NCI-H1417 (cell line): ENCODE measurements around the gene FBXL4.

Experiments used
- DNase-seq, 3 experiments: peaks; one replicate each; lab custom pipeline; 2025; lab: John Stamatoyannopoulos, UW

Gene FBXL4

DNA sequence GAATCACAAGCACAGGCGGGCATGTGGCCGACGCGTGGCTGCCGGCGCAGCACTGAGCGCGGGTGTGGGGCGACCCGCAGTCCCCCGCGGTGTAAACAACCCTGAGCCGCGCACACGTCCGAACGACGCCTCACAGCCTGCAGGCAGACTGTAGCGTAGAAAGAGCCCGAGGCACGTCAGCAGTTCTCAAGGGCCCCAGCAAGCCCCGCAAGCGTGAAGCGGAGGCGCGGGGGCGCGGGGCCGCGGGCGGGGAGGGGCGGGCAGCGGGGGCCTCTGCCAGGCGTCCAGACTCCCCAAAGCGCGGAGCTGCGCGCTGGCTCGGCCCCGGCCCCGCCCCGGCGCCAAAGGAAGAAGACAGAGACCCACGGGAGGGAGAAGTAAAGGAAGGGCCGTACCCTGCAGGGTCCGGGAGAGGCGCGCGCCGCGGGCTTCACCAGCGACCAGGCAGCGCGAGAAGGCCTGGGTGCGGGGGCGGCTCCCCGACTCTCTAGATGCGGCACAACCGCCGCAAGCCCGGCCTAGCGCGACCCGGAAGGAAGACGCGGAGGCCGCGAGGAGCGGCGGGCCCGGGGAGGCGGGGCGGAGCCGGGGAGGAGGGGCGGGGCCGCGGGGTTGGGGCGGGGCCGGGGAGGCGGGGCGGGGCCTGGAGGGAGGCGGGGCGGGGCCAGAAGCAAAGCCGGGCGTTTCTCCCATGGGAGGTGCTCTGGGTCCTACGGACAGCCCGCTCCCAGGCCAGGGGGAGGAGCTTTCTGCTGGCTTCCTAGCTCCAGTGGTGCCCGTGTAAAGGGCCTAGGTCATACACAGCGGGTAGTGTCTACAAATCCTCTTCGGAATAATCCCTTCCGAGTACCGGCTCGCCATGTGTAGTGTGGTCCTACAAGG, at the start of gene FBXL4:
TSS of gene FBXL4 (minus strand) at position 536 of the 882 bp plus-strand sequence. CDS start 20,958 bp downstream, outside the sequence.
- DNase-seq = peak; percentile 78 to 93 (median 91)

DNA sequence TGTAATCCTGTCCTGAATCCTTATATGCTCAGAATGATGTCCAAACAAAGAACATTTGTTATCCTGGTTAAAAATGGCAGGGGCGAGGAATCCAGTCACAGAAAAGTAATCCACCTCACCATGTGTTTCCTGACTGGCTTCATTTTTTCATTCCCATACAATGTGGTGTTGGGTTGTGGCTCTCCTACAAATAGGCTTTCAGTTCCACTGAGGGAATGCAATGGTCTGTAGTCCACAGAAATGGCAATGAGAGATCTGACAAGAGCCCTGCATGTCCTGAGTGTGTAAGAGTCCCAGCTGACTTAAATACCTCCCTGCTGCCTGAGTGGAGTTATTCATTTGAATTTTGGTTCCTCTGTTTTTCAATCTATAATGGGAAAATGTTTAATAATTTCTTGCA, 47.4 kb upstream of the FBXL4 start:
- no peak for DNase-seq

DNA sequence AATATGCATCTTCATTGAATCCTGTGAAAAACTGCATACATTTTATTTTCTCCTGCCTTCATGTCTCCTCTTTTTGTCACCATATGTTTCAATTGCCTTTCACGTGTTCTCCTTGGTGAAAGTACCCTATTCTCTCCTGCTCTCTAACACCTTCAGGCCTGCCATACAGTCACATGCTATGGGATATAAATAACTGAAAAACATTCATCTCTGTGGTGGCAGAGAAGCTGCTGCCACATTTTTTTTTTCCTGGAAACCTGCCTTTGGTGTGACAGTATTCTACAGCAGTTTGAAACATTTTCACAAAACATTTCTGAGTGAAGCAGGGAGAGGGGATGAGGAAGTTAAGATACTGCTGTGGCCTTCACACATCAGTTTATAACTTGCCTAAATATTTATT, 44.8 kb upstream of the FBXL4 start:
- no peak for DNase-seq

DNA sequence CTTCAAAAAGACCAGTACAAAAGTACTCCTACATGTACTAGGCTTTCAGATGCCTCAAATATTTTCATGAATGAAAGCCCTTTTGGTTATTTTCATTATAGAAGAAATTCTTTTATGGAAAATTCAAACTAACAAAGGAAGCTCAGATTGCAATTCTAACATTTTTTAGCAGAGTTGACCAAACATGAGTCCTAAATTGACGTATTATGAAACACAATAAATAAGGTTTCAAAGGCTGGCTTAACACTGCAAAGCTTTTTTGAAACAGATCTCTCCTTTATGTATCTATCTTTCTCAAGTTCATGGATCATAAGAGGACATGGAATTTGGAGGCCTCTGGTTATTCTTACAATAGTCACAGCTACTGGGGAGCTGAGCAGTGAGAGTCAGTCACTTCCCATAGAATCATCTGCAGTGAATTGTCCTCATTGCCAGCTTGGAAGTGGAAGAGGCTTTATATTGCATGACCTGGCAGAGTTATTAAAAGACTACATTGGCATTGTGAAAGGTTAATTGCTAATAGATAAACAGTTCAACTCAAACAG, 38.4 kb upstream of the FBXL4 start:
- no peak for DNase-seq

DNA sequence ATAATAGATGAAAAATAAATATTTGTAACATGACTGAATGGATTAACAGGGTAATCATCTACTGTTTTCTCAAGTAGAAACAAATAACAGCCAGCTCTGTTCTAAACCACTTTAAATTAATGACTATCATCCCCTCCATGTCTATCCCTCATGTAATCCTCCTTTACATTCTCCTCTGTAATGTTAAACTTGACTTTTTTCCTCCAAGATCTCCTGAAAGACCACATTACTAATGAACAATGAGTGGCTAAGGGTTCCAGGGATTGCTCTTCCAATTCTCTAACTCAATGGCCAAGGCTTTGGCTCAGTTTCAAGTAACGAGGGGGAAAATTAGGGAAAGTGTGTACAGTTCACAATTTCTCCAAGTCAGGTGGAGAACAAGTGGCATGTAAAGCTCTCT, 37.6 kb upstream of the FBXL4 start:
- no peak for DNase-seq

DNA sequence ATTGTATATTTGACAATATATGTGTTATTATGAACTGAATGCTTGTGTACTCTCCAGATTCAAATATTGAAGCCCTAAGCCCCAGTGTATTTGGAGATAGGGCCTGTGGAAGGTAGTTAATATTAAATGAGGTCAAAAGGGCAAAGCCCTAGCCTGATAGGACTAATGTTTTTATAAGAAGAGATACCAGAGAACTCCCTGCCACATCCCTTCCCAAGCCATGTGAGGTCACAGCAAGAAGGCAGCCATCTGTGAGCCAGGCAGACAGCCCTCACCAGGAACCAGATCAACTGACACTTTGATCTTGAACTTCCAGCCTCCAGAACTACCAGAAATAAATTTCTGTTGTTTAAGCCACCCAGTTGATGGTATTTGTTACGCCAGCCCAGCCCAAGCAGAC, 36.4 kb upstream of the FBXL4 start:
- no peak for DNase-seq

DNA sequence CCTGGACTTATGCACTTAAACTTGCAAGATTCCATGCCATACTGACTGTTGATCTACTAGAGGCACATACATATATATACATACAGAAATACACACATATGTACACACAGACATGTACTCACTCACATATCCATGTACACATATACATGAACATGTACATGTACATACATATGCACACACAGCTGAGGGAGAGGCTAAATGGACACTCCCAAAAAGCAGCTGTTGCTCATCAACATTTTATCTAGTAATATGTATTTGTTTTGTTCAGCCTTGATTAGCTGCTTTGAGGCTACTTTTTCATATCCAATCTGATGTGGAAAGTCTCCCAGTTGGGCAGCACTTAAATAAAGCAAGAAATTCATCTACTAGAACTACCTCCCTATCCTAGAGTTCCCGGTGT, 33.7 kb upstream of the FBXL4 start:
- DNase-seq = no peak

DNA sequence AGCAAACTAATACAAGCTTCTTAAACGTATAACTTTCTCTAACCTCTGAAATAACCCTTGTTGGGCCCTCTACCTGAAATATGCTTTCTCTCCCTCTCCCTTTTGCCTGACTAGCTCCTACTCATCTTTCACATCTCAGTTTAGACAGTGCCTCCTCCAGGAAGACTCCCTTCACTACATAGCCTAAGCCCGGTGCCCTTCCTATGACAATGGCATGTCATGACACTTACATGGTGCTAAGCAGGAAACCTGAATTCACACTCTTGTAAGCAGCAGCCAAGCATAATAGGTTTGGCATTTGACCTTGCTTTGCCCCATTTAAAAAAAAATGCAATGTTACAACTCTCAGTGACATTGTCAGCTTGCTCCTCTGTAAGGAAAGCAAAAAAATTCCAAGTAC, 33.1 kb upstream of the FBXL4 start:
- no peak for DNase-seq

DNA sequence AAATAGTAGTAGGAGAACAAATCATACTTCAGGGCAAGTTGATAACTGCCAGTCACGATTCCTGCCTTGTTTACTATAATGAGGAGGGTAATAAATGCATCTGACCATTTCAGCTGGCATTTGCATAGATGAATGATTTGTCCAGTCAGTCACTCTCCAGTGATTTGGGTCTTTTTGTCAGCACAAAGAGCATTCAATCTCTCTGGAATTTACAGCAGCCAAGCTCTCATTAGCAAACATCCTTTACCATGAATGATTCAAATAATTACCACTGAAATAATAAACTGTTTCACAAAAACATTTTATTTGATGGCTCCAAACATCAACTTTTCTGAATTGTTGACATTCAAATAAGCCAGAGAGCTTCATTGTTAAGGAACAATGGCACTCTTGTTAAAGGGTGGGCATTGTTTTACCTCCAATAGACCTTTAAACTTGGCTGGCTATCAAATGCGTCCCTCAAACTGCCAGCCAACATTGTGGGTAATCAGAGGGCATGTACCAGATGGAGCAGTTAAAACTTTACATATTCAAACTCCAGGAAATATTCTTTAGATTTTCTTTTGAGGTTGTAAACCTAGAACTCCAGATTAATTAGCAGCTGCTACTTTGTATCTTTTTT, 30.0 kb upstream of the FBXL4 start:
- DNase-seq = peak in 2 of 3 experiments; percentile 14 to 75

DNA sequence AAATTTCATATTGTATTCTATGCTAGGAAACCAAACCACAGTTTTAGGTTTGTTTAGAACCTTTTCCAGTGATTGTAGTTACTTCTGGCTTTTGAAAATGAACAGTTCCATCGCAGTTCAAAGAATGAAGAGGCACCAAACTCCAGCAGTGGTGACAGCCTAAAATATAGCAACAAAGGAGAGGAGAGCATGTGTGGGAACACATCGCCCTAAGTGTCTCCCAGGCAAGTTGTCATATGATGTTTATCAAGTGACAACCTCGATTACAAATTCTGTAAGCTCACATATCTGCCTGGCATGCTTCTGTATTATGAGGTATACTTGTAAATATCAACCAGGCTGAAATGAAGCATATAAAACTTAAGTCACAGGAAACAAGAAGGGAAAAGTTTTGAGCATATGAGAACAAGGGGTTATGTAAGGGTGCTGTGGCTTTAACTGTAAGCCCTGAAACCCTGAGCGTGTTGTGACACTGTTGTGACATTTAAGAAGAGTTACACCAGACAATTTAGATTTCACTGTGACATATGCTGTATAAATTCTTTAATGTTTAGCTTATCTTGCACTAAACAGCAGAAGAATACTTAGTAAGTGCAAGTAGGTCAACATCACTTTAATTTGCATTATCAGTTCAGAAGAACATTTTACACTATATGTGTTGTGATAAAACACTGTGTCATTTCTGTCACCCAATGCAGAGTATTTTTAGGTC, 29.1 kb upstream of the FBXL4 start:
- DNase-seq = no peak

DNA sequence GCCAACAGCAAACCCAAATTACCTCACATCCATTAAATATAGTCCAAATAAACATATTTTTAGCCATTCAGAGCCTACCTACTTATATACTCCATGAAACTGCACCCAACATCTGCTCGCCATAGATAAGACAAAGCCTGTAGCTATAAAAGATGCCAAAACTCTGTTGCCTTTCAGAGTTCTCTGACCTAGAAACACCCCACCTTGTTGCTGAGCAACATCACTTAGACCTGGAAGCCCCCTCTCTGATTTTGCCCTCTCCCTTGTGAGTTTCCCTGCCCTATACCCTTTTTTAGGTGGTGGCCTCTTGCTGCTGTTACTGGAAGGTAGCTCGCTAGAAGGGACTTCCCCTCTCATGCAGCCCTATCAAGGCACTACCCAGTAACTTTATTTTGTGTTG, 27.7 kb upstream of the FBXL4 start:
- no peak for DNase-seq

DNA sequence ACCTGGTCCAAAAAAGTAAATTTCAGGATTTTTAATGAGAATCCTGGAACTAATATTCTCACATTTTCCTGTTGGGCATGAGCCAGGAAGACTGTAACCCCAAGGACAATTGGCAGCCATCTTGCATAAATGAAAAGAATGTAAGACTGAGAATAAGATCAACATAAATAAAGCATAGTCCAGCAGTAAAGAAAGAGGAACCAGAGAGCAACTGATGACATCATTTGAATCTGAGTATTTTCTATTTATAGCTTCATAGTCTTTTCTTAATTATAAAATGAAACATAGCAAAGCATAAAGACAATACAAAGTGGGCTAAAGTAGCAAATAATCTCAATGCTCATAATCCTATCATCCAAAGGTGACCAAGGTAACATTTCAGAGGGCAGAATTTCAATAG, 26.6 kb upstream of the FBXL4 start:
- no peak for DNase-seq

DNA sequence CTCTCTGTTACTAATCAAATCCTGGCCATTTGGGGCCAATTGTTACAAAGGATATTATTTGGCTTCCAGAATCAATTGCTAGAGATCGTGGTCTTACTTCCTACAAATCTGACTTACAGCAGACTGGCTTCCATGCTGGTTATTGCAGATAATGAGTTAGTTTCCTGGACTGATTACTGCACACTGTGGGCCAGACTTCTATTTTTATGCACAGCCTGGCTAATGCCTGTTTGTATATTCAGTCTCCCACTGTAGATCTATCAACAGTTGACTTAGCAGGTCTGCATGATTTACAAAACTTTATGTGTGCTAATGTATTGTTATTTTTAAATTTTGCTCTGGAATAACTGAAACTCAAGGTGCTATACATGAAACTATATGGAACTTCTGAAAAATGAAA, 25.8 kb upstream of the FBXL4 start:
- no peak for DNase-seq

DNA sequence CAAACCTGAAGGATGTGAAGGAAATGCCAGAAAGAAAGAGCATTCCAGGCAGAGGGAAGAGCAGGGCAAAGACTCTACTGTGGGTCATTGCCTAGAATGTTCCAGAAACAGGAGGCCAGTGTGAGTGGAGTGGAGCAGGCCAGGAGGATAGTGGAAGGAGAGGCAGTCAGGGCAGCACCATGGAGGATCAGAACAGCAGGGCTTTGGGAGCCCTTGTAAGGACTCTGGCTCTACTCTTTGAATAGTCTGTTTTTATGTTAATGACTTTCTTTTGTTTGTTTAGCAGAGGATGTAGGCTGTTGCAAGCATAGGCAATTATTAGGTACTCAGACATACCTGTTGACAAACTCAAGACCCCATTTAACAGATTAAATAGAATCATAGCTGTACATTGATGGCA, 23.6 kb upstream of the FBXL4 start:
- DNase-seq = peak in 1 of 3 experiments; percentile 22

DNA sequence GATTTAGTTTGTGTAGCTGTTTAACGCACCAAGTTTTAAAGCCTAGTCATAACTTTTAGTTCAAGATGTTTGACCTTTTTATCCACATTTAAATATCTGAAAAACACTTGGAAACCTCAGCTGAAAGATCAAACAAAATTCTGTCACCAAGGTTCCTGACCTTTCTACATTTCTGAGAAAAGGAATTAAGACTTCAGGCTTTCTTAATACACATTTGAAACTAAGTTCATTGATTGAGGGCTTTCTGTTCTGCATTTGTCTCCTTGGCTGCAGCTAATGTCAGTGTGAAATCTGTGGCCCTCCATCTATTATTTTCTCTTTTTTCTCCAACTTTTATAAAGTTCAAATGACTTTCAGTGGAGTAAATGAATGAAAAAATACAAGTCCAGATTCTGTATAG, 22.7 kb upstream of the FBXL4 start:
- no peak for DNase-seq

DNA sequence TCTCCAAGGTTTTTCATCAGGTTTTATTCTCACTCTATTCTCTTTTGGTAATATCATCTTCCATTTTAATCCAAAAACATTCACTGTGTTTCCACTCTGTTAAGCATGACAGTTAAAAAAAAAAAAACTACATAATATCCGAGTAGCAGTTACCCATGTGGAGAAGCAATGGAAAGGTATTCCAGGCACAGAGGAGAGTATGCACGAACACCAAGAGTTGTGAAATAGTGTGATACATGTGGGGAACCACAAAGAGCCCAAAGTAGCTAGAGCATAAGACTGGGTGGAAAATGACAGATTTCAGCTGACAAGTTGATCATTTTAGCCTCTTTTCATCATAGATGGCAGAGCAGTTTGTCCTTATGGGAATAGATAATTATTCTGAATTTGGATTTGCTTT, 19.9 kb upstream of the FBXL4 start:
- DNase-seq = no peak

DNA sequence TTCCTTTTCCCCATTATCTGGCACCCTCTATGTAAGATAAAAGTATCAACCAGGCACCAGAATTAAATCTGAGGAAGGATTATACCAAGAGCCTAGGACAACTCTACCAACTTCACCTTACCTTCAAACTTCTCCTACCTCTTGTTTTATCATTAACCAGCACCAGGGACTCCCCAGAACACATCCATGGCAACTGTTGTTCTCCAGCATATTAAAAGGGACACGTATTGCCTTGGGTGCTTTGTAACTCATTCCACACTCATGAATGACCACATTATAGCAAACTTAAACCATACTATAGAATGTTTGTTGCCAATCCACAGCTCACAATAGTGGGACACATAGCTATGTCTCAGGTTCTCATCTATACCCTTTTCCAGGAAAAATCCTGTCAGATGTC, 11.9 kb upstream of the FBXL4 start:
- no peak for DNase-seq

DNA sequence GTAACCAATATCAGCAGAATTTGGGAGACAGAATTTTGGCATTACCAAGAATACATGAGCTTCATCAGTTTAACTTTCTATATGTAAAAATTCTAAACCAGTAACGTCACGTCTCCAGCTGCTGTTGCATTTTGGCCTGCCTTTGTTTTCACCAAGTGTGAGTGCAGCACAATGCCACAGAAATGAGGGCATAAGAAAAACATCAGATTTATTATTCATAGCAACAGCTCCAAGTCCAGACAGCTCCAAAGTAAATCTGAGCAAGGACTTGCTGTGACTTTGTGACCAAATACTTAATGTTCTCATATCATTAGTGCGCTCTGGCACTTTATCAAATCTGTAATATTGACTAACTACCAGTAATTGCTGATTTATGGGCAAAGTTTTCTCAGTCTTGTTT, 11.0 kb upstream of the FBXL4 start:
- no peak for DNase-seq

DNA sequence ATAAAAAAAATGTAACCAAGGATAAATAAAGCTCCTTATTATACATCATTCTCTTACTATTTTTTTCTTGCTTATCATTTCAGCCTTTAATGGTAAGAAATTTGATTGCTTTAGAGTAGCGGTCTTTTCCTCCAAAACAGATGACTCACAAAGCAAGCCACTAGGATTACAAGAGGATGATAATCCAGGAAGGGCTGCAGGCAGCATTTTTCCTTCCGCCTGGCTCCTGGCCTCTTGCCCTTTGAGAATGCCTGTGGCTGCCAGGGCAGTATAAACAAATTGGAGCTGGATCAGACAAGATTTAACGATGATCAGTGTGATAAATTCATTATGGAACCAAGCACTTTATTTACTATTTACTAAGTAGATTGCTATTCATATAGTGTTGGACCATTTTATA, 9.7 kb upstream of the FBXL4 start:
- no peak for DNase-seq

DNA sequence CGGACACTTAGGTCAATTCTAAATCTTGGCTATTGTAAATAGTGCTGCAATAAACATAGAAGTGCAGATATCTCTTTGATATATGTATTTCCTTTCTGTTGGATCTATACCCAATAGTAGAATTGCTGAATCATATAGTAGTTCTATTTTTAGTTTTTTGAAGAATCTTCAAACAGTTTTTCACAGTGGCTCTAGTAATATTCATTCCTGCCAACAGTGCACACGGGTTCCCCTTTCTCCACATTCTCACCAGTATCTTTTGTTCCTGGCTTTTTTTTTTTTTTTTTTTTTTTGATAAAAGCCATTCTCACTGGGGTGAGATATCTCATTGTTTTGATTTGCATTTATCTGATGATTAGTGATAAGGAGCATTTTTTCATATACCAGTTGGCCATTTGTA, 1.8 kb upstream of the FBXL4 start:
- DNase-seq = no peak

DNA sequence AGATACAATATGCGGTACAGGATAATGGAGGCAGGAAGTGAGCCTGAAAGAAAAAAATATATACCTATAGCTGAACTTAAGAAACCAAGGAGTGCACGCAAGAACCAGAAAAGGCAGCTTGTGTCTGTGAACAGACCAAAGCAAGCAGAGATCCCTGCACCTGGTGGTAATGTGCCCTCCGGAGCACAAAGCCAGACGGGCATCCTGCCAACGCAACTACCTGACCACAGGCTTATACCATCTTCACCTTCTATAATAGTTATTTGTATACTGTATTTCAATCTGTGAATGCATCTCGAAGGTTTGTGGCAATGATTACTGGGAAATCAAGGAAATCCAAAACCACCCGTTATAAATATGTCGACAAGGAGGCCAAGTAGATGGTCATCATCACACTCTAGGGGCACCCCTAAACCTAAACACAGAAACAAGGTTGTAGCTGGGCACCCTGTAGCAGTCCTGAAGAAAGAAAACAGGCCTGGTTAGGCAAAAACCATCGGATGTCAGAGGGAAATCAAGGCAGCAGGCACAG, 801 bp downstream of the FBXL4 start:
- peak; percentile 72 to 87 (median 76) for DNase-seq

DNA sequence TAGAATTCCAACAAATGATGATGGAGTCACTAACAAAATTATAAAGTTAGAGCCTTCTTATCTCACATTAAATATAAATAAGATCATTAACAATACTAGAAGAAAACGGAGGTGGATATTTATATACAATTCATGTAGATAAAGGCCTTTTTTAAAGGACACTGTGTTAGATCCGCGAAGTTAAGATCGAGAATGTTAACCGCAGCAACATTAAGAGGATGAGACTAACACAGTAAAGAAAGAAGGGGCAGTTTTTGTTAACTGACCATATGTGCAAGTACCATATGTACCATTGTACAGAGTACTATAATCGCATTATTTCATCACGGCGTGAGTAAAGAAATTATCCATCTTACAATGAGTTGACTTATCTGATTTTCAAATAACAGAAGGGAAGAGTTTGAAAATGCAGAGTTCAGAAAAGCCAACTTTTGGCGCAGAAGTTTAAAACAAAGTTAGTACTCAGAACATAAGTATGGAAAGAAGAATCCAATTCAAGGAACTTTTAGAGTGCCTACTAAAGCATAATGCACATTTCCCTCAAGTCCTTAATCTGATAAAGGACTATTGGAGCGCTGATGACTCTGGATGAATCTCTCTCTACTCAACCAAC, 1.4 kb downstream of the FBXL4 start:
- DNase-seq = no peak
